H9 (cell line): ENCODE data around the gene RGS3. TPM values are rescaled to one million over a fixed set of nuclear protein-coding genes. Genes with fewer than 3 reads are reported as not detected.
A peak's percentile ranks its signal among the peaks of the same experiment; 100 is the strongest.

ENCODE experiments used
- DNase-seq: peaks from one replicate; pipeline ENCODE4 v3.0.0-alpha.2; 2017
- H2AFZ ChIP-seq: one replicate; pipeline ENCODE4 v1.6.1; 2013; ENCODE audit warnings: mild to moderate bottlenecking, low read length, control low read depth, moderate library complexity
- H2AK5ac ChIP-seq: 2 replicates; pipeline ENCODE4 v1.6.1; 2013; ENCODE audit warnings: low read length, control low read depth, mixed read lengths; ENCODE audit not compliant: insufficient read length
- H2BK120ac ChIP-seq: one replicate; pipeline ENCODE4 v1.6.1; 2013; ENCODE audit warnings: low read depth, mild to moderate bottlenecking, low read length, control low read depth, inconsistent platforms; ENCODE audit not compliant: poor library complexity, severe bottlenecking
- H2BK12ac ChIP-seq: 2 replicates; pipeline ENCODE4 v1.6.1; 2013; ENCODE audit warnings: low read length, control low read depth, mixed read lengths, low read depth; ENCODE audit not compliant: insufficient read length
- H2BK15ac ChIP-seq: 2 replicates; pipeline ENCODE4 v1.6.1; 2013; ENCODE audit warnings: low read depth, low read length, control low read depth
- H2BK20ac ChIP-seq: one replicate; pipeline ENCODE4 v1.6.1; 2013; ENCODE audit warnings: low read depth, mild to moderate bottlenecking, low read length, control low read depth, inconsistent platforms; ENCODE audit not compliant: poor library complexity, severe bottlenecking
- H2BK5ac ChIP-seq: 2 replicates; pipeline ENCODE4 v1.6.1; 2013; ENCODE audit warnings: low read length, control low read depth, mixed read lengths; ENCODE audit not compliant: insufficient read length
- H3K14ac ChIP-seq: 2 replicates; pipeline ENCODE4 v1.6.1; 2013; ENCODE audit warnings: low read length, control low read depth; ENCODE audit not compliant: insufficient read depth
- H3K18ac ChIP-seq: 2 replicates; pipeline ENCODE4 v1.6.1; 2013; ENCODE audit warnings: low read depth, mild to moderate bottlenecking, mixed read lengths, low read length, control low read depth; ENCODE audit not compliant: insufficient read length
- H3K23ac ChIP-seq: 2 replicates; pipeline ENCODE4 v1.6.1; 2013; ENCODE audit warnings: low read length, control low read depth, mixed read lengths, low read depth; ENCODE audit not compliant: insufficient read length
- H3K23me2 ChIP-seq: 2 replicates; pipeline ENCODE4 v1.6.1; 2013; ENCODE audit warnings: low read depth, mild to moderate bottlenecking, mixed read lengths, low read length, control low read depth; ENCODE audit not compliant: insufficient read length, poor library complexity, severe bottlenecking
- H3K27ac ChIP-seq: 2 replicates; pipeline ENCODE4 v1.5.1; 2013; ENCODE audit warnings: low read length, control low read depth, mixed read lengths, low read depth; ENCODE audit not compliant: insufficient read length
- H3K27me3 ChIP-seq: 2 replicates; pipeline ENCODE4 v1.6.1; 2013; ENCODE audit warnings: low read length, control low read depth, inconsistent platforms; ENCODE audit not compliant: insufficient read depth
- H3K4ac ChIP-seq: 2 replicates; pipeline ENCODE4 v1.6.1; 2013; ENCODE audit warnings: low read depth, mild to moderate bottlenecking, control low read depth, inconsistent platforms, low read length, moderate library complexity
- H3K4me1 ChIP-seq: 2 replicates; pipeline ENCODE4 v1.6.1; 2013; ENCODE audit warnings: low read length, control low read depth, inconsistent platforms; ENCODE audit not compliant: insufficient read depth
- H3K4me2 ChIP-seq: 2 replicates; pipeline ENCODE4 v1.6.1; 2013; ENCODE audit warnings: low read length, control low read depth, mixed read lengths; ENCODE audit not compliant: insufficient read length, insufficient read depth
- H3K56ac ChIP-seq: 2 replicates; pipeline ENCODE4 v1.6.1; 2013; ENCODE audit warnings: low read depth, mild to moderate bottlenecking, mixed read lengths, low read length, control low read depth; ENCODE audit not compliant: insufficient read length
- H3K79me1 ChIP-seq: 2 replicates; pipeline ENCODE4 v1.6.1; 2013; ENCODE audit warnings: low read depth, mild to moderate bottlenecking, moderate library complexity, low read length, control low read depth, inconsistent platforms; ENCODE audit not compliant: insufficient read depth, poor library complexity, severe bottlenecking
- H3K79me2 ChIP-seq: 2 replicates; pipeline ENCODE4 v1.6.1; 2013; ENCODE audit warnings: low read length, control low read depth, inconsistent platforms; ENCODE audit not compliant: insufficient read depth
- H3K9ac ChIP-seq: 2 replicates; pipeline ENCODE4 v1.6.1; 2013; ENCODE audit warnings: low read length, control low read depth, mixed read lengths; ENCODE audit not compliant: insufficient read length; ENCODE audit errors: extremely low read depth
- H3K9me3 ChIP-seq: one replicate; pipeline ENCODE4 v1.6.1; 2013; ENCODE audit warnings: low read depth, low read length, inconsistent platforms; ENCODE audit not compliant: control insufficient read depth
- H3T11ph ChIP-seq: one replicate; pipeline ENCODE4 v1.6.1; 2013; ENCODE audit warnings: mild to moderate bottlenecking, low read length, control low read depth, inconsistent platforms
- H4K20me1 ChIP-seq: one replicate; pipeline ENCODE4 v1.6.1; 2013; ENCODE audit not compliant: control insufficient read depth, insufficient read length, insufficient read depth
- H4K5ac ChIP-seq: 2 replicates; pipeline ENCODE4 v1.6.1; 2013; ENCODE audit warnings: low read depth, mild to moderate bottlenecking, mixed read lengths, low read length, control low read depth; ENCODE audit not compliant: insufficient read length
- H4K8ac ChIP-seq: replicated peaks from 2 replicates; pipeline ENCODE4 v1.6.1; 2013; ENCODE audit warnings: low read length, control low read depth, mixed read lengths, low read depth; ENCODE audit not compliant: insufficient read length
- H4K91ac ChIP-seq: 2 replicates; pipeline ENCODE4 v1.6.1; 2013; ENCODE audit warnings: low read depth, mild to moderate bottlenecking, moderate library complexity, mixed read lengths, low read length, control low read depth; ENCODE audit not compliant: insufficient read length
- H3K27ac Mint-ChIP-seq, 3 experiments: 2 replicates in 2 of 3; 3 replicates in 1 of 3; pipeline ENCODE4 v1.8.0; 2020 to 2021; ENCODE audit warnings: mixed read lengths in 3 of 3, mild to moderate bottlenecking in 1 of 3, moderate library complexity in 1 of 3
- H3K27me3 Mint-ChIP-seq: 2 replicates; pipeline ENCODE4 v1.8.0; 2021; ENCODE audit warnings: low read depth, mild to moderate bottlenecking, moderate library complexity, mixed read lengths
- H3K36me3 Mint-ChIP-seq, 3 experiments: 2 replicates in 2 of 3; 3 replicates in 1 of 3; pipeline ENCODE4 v1.8.0; 2020 to 2021; ENCODE audit warnings: low read depth in 3 of 3, mixed read lengths in 3 of 3; ENCODE audit not compliant: insufficient read depth in 1 of 3
- H3K4me1 Mint-ChIP-seq, 2 experiments: 2 replicates each; pipeline ENCODE4 v1.8.0; 2020; ENCODE audit warnings: mixed read lengths in 2 of 2
- H3K4me3 Mint-ChIP-seq, 2 experiments: 2 replicates in 1 of 2; 3 replicates in 1 of 2; pipeline ENCODE4 v1.8.0; 2020 to 2021; ENCODE audit warnings: mild to moderate bottlenecking in 2 of 2, mixed read lengths in 2 of 2, moderate library complexity in 1 of 2
- H3K9me3 Mint-ChIP-seq, 2 experiments: 2 replicates in 1 of 2; 3 replicates in 1 of 2; pipeline ENCODE4 v1.8.0; 2020; ENCODE audit warnings: mild to moderate bottlenecking in 2 of 2, mixed read lengths in 2 of 2, moderate library complexity in 1 of 2
- WGBS: extraction: QIAGEN DNeasy Blood & Tissue Kit; methylation state at CpG from one replicate; pipeline ENCODE4 v1.1.7; 2013; ENCODE audit warnings: missing lambda C conversion rate, low lambda C conversion rate, mixed read lengths; ENCODE audit not compliant: insufficient read length; ENCODE audit errors: extremely low coverage; 5-methylcytosine and 5-hydroxymethylcytosine counted together
- total RNA-seq: library from RNA; stranded (reverse); gene quantifications from 2 replicates; pipeline ENCODE4 v1.2.1, GENCODE V29; 2021
- TF ChIP-seq, protein P1 (sequence below): fragments of 200-600 bp; sonication (generic); conservative IDR thresholded peaks from 3 replicates; pipeline ENCODE4 v1.8.0; 2021; ENCODE audit warnings: antibody characterized with exemption, mild to moderate bottlenecking

The RGS3 gene
- total RNA-seq, 1 experiment from 2014 or later = 13.9 TPM

DNA sequence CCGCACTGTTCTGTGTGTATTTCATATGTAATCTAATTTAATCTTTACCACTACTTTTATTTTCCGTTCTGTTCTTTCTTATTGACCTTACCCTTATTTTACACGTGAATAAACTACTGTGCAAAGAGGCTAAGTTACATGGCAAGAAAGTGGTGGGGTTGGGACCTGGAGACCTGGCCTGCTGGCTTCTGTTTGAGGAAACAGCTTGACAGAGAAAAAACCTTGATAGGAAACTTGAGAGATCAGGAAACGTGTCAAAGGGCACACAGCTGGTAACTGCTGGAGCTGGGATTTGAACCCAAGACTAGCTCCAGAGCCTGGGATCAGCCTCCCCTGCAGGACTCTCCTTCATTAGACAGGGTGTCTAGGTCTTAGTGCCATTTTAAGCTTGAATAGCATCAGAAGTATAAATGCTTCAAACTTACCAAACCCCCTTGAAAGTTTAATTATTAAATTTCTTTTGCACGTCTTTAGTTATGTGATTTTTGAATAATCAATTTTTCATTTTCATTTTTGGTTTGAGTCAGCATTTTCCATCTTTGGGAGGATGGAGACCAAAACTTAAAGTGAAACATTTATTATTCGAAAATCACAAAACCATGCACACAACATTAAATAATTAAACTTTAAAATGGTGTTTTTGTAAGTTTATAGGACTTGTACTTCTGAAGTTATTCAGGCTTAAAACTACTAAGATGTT, 129.5 kb downstream of the RGS3 start:
- Histone ChIP-seq H2BK120ac (no peak overlapping the region), H3K79me2 (peaks cover 3% of the 10 kb centered on the region; the same call in 1 of the 2 replicates), H4K20me1 (no peaks in the 10 kb centered on the region), H4K91ac (no peak overlapping the region), H3K27ac (no peak overlapping the region), H2AK5ac (no peak overlapping the region), H3K56ac (no peak overlapping the region), H3T11ph (no peak overlapping the region), H3K9ac (no peak overlapping the region), H2BK20ac (no peak overlapping the region), H3K23me2 (peaks cover 11% of the 10 kb centered on the region), H2BK15ac (no peak overlapping the region), H3K14ac (no peak overlapping the region), H4K5ac (no peak overlapping the region), H3K4me2 (peak overlapping the region; percentile 70), H2BK12ac (no peak overlapping the region), H3K4me1 (peaks cover 3% of the 10 kb centered on the region), H4K8ac (no peak overlapping the region), H3K23ac (no peak overlapping the region), H2AFZ (no peak overlapping the region), H3K18ac (no peak overlapping the region), H2BK5ac (no peak overlapping the region), H3K9me3 (no peaks in the 10 kb centered on the region), H3K79me1 (no peaks in the 10 kb centered on the region), H3K4ac (no peak overlapping the region), H3K27me3 (no peaks in the 10 kb centered on the region)
- H3K4me1 Mint-ChIP-seq = peaks cover 28 to 39% of the 10 kb centered on the region in 2 experiments
- peak overlapping the region; percentile 72 to 88; a peak in 4 of 5 replicates for H3K4me3 Mint-ChIP-seq
- DNase-seq = no peak
- no peaks in the 10 kb centered on the region for H3K27me3 Mint-ChIP-seq
- no peaks in the 10 kb centered on the region for H3K9me3 Mint-ChIP-seq
- WGBS = no CpG with 5 or more reads among the region's 6 CpGs
- TF ChIP-seq, protein P1, sequence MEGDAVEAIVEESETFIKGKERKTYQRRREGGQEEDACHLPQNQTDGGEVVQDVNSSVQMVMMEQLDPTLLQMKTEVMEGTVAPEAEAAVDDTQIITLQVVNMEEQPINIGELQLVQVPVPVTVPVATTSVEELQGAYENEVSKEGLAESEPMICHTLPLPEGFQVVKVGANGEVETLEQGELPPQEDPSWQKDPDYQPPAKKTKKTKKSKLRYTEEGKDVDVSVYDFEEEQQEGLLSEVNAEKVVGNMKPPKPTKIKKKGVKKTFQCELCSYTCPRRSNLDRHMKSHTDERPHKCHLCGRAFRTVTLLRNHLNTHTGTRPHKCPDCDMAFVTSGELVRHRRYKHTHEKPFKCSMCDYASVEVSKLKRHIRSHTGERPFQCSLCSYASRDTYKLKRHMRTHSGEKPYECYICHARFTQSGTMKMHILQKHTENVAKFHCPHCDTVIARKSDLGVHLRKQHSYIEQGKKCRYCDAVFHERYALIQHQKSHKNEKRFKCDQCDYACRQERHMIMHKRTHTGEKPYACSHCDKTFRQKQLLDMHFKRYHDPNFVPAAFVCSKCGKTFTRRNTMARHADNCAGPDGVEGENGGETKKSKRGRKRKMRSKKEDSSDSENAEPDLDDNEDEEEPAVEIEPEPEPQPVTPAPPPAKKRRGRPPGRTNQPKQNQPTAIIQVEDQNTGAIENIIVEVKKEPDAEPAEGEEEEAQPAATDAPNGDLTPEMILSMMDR = no peak
- H3K27ac Mint-ChIP-seq = peak overlapping the region; percentile 79 to 85 (median 84); a peak in 4 of 7 replicates
- peaks cover 17 to 27% (median 23%) of the 10 kb centered on the region in 3 experiments; a peak in 6 of 7 replicates for H3K36me3 Mint-ChIP-seq
